ENCODE measurements around the gene ELK3.

The ELK3 gene

DNA sequence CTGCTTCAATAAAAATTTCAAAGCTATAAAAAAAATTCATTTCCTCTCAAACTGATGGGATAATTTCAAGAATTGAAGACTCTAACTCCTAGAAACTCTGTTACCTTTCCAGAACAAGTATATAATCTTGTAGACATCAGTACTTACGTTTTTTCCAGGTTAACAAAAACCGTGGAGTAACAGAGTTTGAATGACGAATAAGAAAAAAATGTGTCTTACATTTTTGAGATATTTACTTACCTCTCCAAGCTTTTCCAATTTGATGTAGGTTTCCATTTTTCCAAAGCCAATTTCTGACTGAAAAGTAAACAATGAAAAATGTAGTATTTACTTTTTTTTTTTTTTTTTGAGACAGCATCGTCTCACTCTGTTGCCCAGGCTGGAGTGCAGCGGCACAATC is 105.9 kb downstream of the ELK3 start:
- no peaks in the 10 kb centered on the region for H3K9me3 ChIP-seq (ENCODE audit: severe bottlenecking)
- TF ChIP-seq CTCF (IDR thresholded peaks at IDR 0.05; ENCODE audit: low read depth, low read length), result no peak
- no peak for DNase-seq
- no peak overlapping the region for H3K27ac ChIP-seq
- H3K27me3 ChIP-seq (ENCODE audit: insufficient read depth, low read depth, severe bottlenecking), result no peaks in the 10 kb centered on the region
- peaks cover 13% of the 10 kb centered on the region for H3K36me3 ChIP-seq
- H3K4me3 ChIP-seq (ENCODE audit: low read depth, low read length), result no peak overlapping the region

DNA sequence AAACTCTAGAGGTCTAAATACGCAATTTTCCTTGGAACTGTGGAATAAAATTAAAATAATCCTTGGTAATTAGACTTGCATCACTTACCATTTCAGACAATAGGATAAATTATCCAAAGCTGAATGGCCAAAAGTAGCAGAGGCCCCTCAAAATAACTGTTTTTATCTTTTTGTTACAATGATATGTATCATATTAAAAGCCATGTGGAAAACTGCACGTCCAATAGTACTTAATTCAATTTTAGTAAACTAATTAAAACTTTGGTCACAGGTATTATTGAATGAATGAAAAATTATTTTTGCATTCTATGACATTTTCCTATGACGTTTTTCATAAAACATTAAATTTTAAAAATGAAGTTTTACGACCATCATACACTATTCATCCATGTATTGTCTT is 107.6 kb downstream of the ELK3 start:
- no peak overlapping the region for H3K4me3 ChIP-seq (ENCODE audit: low read depth, low read length)
- no peak for DNase-seq
- H3K9me3 ChIP-seq (ENCODE audit: severe bottlenecking), result no peaks in the 10 kb centered on the region
- no peaks in the 10 kb centered on the region for H3K27me3 ChIP-seq (ENCODE audit: insufficient read depth, low read depth, severe bottlenecking)
- H3K27ac ChIP-seq, result no peak overlapping the region
- H3K36me3 ChIP-seq, result peaks cover 11% of the 10 kb centered on the region
- TF ChIP-seq CTCF (IDR thresholded peaks at IDR 0.05; ENCODE audit: low read depth, low read length), result no peak

DNA sequence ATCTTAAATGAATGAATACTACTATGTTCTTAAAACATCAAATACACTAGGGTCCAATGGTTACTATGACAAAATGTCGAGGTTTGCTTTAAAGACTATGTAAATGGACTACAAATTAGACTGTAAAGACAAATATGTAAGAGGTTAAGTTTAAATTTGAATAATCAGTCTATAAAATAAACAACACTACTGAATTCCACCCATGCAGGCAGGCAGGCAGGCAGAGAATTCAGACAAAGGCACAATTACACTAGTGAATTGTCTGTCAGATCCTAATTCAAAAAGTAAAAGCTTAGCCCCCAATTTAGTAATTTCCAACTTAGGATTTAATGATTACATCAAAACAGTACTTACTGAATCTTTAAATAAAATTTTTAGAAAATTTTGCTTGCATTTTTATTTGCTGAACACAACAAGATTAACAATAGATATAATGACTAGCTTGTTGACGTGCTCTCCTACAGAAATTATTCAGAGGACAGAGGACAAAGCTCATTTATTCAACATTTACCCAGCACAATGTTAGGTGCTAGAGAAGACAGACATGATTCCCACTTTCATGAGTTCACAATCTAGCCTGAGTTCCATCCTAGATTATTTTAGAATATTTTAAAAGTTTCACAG is 108.6 kb downstream of the ELK3 start:
- Histone ChIP-seq H3K27me3 (ENCODE audit: insufficient read depth, low read depth, severe bottlenecking) (no peaks in the 10 kb centered on the region), H3K27ac (no peak overlapping the region), H3K4me3 (ENCODE audit: low read depth, low read length) (no peak overlapping the region), H3K9me3 (ENCODE audit: severe bottlenecking) (no peaks in the 10 kb centered on the region), H3K36me3 (peaks cover 3% of the 10 kb centered on the region)
- no peak for DNase-seq
- TF ChIP-seq CTCF (IDR thresholded peaks at IDR 0.05; ENCODE audit: low read depth, low read length), result no peak

DNA sequence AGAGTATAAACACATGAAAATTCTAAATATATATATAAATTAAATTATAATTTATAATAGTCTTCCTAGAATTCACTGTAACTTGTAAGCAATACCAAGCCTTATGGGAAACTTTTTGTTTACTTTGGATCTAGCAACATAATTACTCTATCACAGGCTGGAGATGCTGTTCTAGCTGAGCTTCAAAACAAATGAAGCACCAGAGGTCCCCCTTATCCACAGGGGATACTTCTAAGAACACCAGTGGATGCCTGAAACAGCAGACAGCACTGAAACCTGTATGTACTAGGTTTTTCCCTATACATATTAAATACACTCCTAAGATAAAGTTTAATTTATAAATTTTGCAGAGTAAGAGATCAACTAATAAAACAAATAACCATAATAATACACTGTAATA is 109.5 kb downstream of the ELK3 start:
- Histone ChIP-seq H3K27ac (no peak overlapping the region), H3K4me3 (ENCODE audit: low read depth, low read length) (no peak overlapping the region), H3K36me3 (peaks cover 3% of the 10 kb centered on the region), H3K9me3 (ENCODE audit: severe bottlenecking) (no peaks in the 10 kb centered on the region), H3K27me3 (ENCODE audit: insufficient read depth, low read depth, severe bottlenecking) (no peaks in the 10 kb centered on the region)
- no peak for DNase-seq
- TF ChIP-seq CTCF (IDR thresholded peaks at IDR 0.05; ENCODE audit: low read depth, low read length), result no peak

DNA sequence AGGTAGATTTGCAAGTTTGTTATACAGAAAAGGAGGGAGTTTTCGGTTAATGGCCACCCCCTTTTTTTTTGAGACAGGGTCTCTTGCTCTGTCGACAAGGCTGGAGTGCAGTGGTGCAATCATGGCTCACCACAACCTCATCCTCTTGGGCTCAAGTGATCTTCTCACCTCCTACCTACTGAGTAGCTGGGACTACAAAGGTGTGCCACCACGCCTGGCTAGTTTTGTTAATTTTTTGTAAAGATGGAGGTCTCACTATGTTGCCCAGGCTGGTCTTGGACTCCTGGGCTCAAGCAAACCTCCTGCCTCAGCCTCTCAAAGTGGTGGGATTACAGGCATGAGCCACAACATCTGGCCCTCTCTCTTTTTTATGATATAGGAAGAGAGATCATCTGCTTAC is 111.5 kb downstream of the ELK3 start:
- Histone ChIP-seq H3K9me3 (ENCODE audit: severe bottlenecking) (no peaks in the 10 kb centered on the region), H3K4me3 (ENCODE audit: low read depth, low read length) (no peak overlapping the region), H3K27me3 (ENCODE audit: insufficient read depth, low read depth, severe bottlenecking) (no peaks in the 10 kb centered on the region), H3K36me3 (peaks cover 7% of the 10 kb centered on the region; the same call in 1 of the 2 replicates), H3K27ac (no peak overlapping the region)
- no peak for TF ChIP-seq CTCF (IDR thresholded peaks at IDR 0.05; ENCODE audit: low read depth, low read length)
- no peak for DNase-seq

- Histone ChIP-seq H3K27ac (no peak overlapping the region), H3K36me3 (peaks cover 7% of the 10 kb centered on the region)
- no peak for TF ChIP-seq CTCF (IDR thresholded peaks at IDR 0.05; ENCODE audit: low read depth, low read length)
These were observed 114.7 kb downstream of the ELK3 start for GRCh38 chr12:96308881-96309280.

More at GRCh38 chr12:96308881-96309280, 114.7 kb downstream of the ELK3 start:
- Histone ChIP-seq H3K4me3 (ENCODE audit: low read depth, low read length) (no peak overlapping the region), H3K9me3 (ENCODE audit: severe bottlenecking) (no peaks in the 10 kb centered on the region), H3K27me3 (ENCODE audit: insufficient read depth, low read depth, severe bottlenecking) (no peaks in the 10 kb centered on the region)
- no peak for DNase-seq
